CD4-positive, alpha-beta T cell treated with Interleukin-15 for 1 hour (primary cell): ENCODE data around the gene GAB2.

Experiments
- DNase-seq: peaks from one replicate; pipeline ENCODE4 v3.0.0-alpha.2; 2020

GAB2 gene

DNA sequence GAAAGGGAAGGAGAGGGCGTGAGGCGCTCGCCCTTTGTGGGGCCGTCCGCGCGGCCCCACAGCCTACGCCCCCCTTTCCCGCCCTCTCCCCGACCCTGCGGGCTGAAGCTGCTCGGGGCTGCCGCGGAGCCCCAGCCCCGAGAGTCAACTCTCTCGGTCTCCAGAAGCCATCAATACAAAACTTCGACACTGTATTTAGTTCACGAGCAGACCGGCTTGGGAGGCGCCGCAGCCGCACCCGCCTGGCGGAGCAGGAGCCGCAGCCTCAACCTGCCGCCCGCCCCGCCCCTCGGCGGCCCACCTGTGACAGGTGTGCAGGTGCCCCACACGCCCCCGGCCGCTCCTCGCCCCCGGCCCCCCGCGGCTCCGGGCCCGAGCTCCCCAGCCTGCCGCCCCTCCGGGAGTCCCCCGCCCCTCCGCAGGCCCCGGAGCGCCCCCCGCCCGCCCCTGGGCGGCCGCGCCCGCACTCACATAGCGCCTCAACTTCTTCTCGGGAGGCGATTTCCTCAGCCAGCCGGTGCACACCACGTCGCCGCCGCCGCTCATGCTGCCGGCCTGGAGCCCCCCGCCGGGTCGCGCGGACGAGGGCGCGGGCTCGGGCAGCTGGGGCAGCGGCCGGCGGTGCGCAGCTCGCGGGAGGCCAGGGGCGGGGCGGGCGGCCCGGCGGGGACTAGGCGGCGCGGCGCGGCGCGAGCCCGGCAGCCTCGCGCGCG, at the start of gene GAB2:
TSS of gene GAB2 (minus strand) at position 646 of the 713 bp plus-strand sequence. CDS start at position 546, 100 bp downstream.
- DNase-seq: no peak

GRCh38 chr11:78467370-78467769, 49.8 kb upstream of the GAB2 start:
- no peak for DNase-seq

DNA sequence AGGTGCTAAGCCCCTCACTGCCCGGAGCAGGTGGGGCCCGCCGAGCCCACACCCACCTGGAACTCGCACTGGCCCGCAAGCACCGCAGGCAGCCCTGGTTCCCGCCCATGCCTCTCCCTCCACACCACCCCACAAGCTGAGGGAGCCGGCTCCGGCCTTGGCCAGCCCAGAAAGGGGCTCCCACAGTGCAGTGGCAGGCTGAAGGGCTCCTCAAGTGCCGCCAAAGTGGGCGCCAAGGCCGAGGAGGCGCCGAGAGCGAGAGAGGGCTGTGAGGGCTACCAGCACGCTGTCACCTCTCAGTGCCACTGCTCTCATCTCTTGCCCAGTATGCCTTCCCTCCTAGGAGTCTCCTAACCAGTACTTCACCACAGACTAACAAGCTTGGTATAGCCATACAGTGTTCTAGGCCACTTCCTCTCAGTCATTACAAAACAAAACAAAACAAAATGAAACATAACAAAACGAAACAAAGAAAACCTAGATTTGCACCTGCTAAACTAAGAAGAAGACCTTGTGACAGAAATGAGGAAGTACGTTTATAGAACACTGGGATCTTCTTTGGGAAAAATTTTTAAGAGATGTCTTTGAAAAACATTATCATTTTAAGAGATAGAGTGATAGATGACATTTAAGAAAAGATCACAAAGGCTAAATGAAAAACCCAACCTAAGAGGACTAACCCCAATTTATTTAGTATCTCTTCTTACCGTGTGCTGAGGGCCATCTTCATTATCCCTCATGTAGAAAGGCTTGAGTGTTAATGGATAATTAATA, 47.7 kb upstream of the GAB2 start:
- peak; percentile 18 for DNase-seq

- peak; percentile 16 for DNase-seq
Observed at GRCh38 chr11:78464787-78465168, 47.2 kb upstream of the GAB2 start.

- DNase-seq: no peak
Observed at GRCh38 chr11:78460471-78460870, 42.9 kb upstream of the GAB2 start.

DNA sequence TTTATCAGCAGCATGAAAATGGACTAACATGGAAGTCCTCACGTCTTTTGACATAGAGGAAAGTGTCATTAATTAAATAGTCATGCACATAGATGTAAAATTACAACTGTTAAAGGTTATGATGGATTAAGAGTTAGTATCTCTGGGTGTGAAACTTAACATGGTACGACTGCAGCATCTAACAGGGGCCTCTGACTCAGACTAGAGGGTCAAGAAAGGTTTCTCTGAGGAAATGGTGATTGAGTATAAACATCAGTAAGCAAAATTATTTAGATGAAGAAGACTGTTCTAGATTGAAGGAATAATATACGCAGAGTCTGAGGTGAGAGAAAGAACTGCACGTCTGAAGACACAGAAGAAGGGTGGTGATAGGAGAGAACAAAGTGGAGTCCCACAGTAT, 42.1 kb upstream of the GAB2 start:
- DNase-seq: no peak

- DNase-seq: no peak
Observed at GRCh38 chr11:78457448-78457847, 39.8 kb upstream of the GAB2 start.

DNA sequence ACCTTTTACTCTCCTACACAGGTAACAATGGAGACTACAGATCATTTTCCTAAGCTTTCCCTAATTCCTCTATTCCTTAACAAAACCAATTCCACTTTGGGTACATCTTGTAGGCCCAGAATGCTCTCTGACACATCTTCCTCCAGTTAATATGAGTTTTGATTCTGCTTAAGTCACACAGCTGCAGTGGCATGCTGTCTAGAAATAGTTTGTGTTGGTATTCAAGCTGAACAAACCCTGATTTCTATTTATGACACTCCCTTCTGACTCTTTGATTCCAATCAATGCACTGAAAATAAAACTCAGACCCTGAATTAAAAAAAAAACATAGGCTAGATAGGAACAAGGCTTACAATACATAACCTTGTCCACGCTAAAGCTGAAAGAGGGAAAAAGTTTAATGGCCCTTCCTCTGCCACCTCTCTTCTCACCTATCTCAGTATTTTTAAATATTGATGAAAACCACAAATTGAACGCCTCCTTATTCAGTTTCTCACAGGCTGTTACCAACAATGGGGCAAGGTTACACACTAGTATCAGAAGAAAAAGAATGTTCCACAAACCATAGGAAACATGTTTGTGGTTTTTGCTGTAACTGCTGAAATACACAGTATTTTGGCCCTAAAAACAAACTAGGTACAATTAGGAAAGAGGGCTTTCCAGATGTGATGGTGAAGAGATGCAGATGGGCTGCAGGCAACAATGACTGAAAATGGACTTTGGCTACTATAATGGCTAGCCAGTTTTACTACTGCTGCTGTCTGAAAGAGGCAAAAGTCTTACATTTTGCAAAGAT, 35.7 kb upstream of the GAB2 start:
- no peak for DNase-seq

DNA sequence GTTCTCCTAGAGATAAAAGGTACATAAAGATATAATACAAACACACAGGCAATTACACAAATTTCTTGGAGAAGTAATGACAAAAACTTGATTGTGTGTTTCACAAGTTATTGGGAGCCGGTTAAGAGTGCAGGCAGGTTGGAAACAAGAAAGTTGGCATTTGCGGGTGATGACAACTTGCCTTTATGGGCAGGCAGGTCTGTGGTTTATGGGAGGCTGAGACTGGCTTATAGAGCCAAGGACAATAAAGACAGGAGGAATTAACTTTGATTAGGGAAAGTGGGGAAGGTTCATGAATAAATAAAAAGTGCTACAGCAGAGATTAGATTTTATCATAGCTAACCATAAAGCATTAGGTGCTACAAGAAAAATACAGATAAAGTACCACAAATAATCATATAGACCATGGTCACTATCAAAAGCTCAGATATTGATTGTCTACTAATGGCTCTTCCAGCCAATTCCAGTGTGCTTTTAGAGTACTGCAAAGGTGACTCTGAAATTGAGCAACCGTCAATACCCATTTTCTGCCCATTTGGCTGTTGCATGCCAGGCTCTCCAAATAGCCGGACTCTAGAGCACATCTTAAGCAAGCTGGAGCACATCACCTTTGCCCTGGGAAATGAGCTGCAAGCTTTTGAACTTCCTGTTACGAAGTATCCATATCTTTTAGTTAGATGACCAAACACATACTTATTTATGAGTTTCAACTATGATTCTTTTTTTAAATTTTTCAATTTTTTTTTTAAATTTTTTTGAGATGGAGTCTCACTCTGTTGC, 33.9 kb upstream of the GAB2 start:
- DNase-seq: no peak

DNA sequence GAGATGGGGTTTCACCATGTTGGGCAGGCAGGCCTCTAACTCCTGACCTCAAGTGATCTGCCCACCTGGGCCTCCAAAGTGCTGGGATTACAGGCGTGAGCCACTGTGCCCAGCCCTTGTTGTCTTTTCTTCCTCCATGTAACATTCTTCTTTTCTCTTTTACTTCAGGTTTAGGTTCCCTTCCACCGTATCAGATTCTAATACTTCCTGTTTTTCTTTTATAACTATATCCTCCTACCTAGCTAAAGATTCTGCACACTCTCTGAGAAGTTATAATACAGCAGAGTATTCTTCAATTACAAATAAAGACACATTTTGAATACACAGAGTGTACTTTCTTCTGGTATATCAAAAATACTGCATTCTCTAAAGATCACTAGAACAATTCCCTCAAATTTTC, 33.2 kb upstream of the GAB2 start:
- no peak for DNase-seq

GRCh38 chr11:78449866-78450265, 32.2 kb upstream of the GAB2 start:
- DNase-seq: no peak

DNA sequence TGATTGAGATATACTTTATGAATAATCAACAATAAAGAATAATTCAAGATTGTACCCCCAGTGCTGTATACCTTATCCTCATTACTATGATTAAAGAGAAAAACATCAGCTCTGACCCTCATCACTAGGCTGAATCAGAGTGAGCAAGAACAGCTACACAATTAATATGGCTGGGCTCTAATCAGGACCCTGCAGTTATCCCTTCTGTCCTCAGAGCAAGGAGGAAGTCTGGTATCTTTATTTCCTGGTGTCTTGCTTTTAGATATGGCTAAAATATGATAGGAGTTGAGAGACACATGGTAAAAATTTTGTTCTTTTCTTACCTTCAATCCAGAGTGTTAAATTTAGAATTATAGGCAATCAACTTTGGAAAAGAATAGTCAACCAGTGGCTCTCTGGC, 28.6 kb upstream of the GAB2 start:
- no peak for DNase-seq

DNA sequence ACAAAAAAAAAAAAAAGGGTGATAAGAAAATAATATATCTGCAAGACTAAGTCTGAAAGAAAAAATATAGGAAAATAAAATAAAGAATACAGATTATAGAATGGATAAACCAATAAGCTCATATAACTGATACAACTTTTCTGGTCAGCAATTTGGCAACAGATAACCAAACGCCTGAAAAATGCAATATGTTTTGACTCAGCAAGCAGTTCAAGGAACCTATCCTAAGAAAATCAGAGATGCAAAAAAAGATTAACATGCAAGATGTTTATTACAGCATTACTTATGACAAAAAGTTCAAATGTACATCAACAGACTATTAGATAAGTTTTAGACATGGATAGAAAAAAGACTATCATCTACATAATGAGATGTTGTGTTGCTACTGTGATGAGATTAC, 27.1 kb upstream of the GAB2 start:
- no peak for DNase-seq

DNA sequence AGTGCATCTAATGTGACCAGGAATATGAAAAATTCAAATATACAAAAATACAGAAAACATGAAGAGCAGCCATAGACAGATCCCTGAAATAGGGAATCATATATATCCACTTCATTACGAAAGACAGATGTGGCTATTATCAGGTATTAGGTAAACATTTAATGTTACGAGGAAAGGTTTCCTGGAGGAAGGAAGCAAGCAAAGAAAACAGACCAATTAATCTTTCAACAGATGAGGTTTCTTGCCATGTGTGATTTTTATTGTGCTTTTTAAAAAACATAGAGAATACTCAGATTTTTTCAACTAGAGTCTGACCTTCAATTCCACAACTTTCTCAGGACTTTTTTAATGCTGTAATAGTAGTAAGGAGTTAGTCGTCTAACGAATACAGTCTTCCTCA, 24.3 kb upstream of the GAB2 start:
- DNase-seq: no peak

DNA sequence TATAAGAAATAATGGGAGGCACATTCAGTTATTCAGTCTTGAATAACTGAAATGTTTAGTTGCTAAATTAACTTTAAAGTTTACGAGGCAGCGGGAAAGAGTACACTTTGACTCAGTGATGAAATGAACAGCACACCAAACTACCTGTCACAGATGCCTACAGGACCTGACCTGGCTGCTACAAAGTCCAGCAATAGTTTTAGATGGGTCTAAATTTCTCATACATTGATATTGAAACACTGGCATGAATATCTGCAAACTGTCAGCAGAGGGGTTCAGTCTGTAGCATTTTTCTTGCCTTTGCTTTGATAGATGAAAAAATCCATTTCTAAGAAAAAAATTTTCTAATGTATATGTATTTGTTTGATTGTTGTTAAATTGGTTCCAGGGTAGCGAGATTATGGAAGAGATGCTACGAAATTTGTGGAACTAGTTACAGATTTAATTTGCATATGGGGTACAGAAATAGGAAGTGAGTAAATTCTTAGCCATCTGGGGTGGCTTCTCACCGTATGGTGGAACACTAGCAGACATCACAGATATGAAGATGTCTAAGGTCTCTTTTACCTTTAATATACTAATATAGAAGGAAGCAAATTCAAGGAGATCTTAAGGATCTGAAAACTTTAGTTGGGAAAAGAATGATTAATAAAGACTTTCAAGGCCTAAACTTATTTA, 20.8 kb upstream of the GAB2 start:
- no peak for DNase-seq

DNA sequence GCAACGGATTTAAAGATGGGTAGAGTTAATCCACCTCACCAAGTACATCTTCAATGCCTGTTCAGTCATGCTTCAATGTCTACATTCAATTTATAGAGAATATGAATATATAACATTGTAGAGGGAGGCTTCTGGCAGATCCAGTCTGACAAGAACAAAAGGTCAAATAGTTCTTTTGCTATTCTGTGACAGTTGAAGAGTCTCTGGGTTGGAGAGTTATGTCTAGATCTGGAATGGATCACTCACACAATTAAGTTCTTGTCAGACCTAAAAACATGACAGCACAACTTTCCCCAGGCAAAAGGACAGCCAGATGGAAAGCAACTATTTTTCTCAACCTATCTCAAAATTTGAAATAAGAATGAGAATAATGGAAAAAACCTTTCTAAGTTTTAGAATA, 15.3 kb upstream of the GAB2 start:
- DNase-seq: no peak

DNA sequence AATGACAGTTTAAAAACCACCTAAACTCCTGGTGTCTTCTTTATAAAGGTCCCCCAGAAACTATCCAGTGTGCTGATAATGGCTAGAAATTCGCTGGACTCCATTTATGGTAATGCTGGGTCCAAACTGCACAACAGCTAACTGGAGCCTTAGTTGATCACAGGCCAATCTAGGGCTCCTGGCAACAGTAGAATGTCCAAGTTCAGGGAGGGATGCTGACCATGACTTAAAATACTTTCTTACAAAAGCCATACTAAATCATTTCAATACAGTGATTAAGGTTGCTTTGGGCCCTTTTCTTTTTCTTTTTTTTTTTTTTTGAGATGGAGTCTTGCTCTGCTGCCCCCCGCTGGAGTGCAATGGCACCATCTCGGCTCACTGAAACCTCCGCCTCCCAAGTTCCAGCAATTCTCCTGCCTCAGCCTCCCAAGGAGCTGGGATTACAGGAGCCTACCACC, 14.5 kb upstream of the GAB2 start:
- DNase-seq: no peak

GRCh38 chr11:78429660-78430059, 12.0 kb upstream of the GAB2 start:
- DNase-seq: no peak

DNA sequence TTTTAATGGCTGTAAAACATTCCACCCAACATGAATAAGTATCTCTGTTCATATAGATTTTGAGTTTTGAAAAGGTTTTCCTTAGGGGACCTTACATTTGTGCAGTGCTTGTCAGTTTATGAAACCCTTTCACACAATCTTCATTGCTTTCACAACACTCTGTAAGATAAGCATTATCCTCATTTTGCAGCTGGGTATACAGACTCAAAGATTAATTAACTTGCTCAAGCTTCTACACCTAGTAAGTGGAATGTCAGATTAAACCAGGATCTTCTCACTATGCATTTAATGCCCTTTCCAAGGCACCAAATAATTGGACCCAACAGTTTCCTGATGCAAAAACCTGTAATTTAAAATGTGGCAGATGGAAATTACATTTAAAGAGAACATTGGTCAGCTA, 11.6 kb upstream of the GAB2 start:
- no peak for DNase-seq

- no peak for DNase-seq
Observed at GRCh38 chr11:78428773-78429172, 11.2 kb upstream of the GAB2 start.

GRCh38 chr11:78428266-78428636, 10.6 kb upstream of the GAB2 start:
- DNase-seq: no peak

GRCh38 chr11:78427615-78428265, 10.1 kb upstream of the GAB2 start:
- DNase-seq: peak; percentile 29
